Measurements from ENCODE around the gene RABGAP1L.
"Not testable (repeated sequence)": the region's sequence is repeated elsewhere in the genome, so short reads cannot be mapped to it uniquely, and the experiment has no call there.

Gene RABGAP1L

GRCh38 chr1:174686213-174686612 lies 526.9 kb downstream of the RABGAP1L start:
- DNase-seq = no peak

GRCh38 chr1:174689524-174689923 lies 530.2 kb downstream of the RABGAP1L start:
- no peak for DNase-seq

GRCh38 chr1:174690266-174690665 lies 530.9 kb downstream of the RABGAP1L start:
- no peak for DNase-seq

- DNase-seq = no peak
These were observed 533.0 kb downstream of the RABGAP1L start for GRCh38 chr1:174692313-174692712.

GRCh38 chr1:174693085-174693484 lies 533.8 kb downstream of the RABGAP1L start:
- DNase-seq = no peak

- DNase-seq = not testable (repeated sequence)
These were observed 534.2 kb downstream of the RABGAP1L start for GRCh38 chr1:174693539-174693938.

- no peak for DNase-seq
These were observed 536.9 kb downstream of the RABGAP1L start for GRCh38 chr1:174696026-174696821.

- no peak for DNase-seq
These were observed 541.0 kb downstream of the RABGAP1L start for GRCh38 chr1:174700314-174700713.

GRCh38 chr1:174700775-174701174 lies 541.5 kb downstream of the RABGAP1L start:
- no peak for DNase-seq

- no peak for DNase-seq
These were observed 542.2 kb downstream of the RABGAP1L start for GRCh38 chr1:174701565-174701964.

GRCh38 chr1:174702011-174702410 lies 542.7 kb downstream of the RABGAP1L start:
- no peak for DNase-seq

- no peak for DNase-seq
These were observed 544.0 kb downstream of the RABGAP1L start for GRCh38 chr1:174703309-174703708.

GRCh38 chr1:174704300-174704699 lies 545.0 kb downstream of the RABGAP1L start:
- no peak for DNase-seq

GRCh38 chr1:174710868-174711845 lies 551.8 kb downstream of the RABGAP1L start:
- DNase-seq = no peak

- DNase-seq = not testable (repeated sequence)
These were observed 552.5 kb downstream of the RABGAP1L start for GRCh38 chr1:174711848-174712247.

- no peak for DNase-seq
These were observed 553.2 kb downstream of the RABGAP1L start for GRCh38 chr1:174712541-174712940.

- DNase-seq = no peak
These were observed 554.5 kb downstream of the RABGAP1L start for GRCh38 chr1:174713796-174714195.

- no peak for DNase-seq
These were observed 559.9 kb downstream of the RABGAP1L start for GRCh38 chr1:174719194-174719593.

- DNase-seq = no peak
These were observed 561.3 kb downstream of the RABGAP1L start for GRCh38 chr1:174720618-174721017.

GRCh38 chr1:174721246-174721645 lies 561.9 kb downstream of the RABGAP1L start:
- DNase-seq = no peak

- no peak for DNase-seq
These were observed 564.5 kb downstream of the RABGAP1L start for GRCh38 chr1:174723816-174724215.

- no peak for DNase-seq
These were observed 564.9 kb downstream of the RABGAP1L start for GRCh38 chr1:174724219-174724618.

- DNase-seq = no peak
These were observed 567.0 kb downstream of the RABGAP1L start for GRCh38 chr1:174726167-174726879.
